Panc1 (cell line): ENCODE results near the gene CDK11B.
"Not testable (repeated sequence)": the region's sequence is repeated elsewhere in the genome, so short reads cannot be mapped to it uniquely, and the experiment has no call there.

Experiments used
- CTCF ChIP-seq: fragments of 450-650 bp; IDR thresholded peaks from 2 replicates; pipeline ENCODE4 v1.5.1; 2017; ENCODE audit warnings: mild to moderate bottlenecking
- POLR2AphosphoS5 ChIP-seq: IDR thresholded peaks from 2 replicates; pipeline ENCODE4 v1.6.1; 2012; ENCODE audit warnings: mild to moderate bottlenecking, low read depth, low read length, moderate library complexity
- SIN3A ChIP-seq: IDR thresholded peaks from 2 replicates; pipeline ENCODE4 v1.6.1; 2012; ENCODE audit warnings: low read depth, mild to moderate bottlenecking, low read length, moderate library complexity, borderline replicate concordance; ENCODE audit not compliant: insufficient read depth
- TCF7L2 ChIP-seq: IDR thresholded peaks from 2 replicates; pipeline ENCODE4 v1.6.1; 2011; ENCODE audit warnings: mild to moderate bottlenecking, low read depth, low read length, inconsistent platforms
- TF ChIP-seq, protein P1 (sequence below), 2 experiments: IDR thresholded peaks; 2 replicates each; pipeline ENCODE4 v1.6.1; 2011 to 2012; ENCODE audit warnings: low read depth in 2 of 2, control low read depth in 1 of 2, low read length in 1 of 2, mild to moderate bottlenecking in 1 of 2, moderate library complexity in 1 of 2; ENCODE audit not compliant: insufficient read depth in 1 of 2

DNA sequence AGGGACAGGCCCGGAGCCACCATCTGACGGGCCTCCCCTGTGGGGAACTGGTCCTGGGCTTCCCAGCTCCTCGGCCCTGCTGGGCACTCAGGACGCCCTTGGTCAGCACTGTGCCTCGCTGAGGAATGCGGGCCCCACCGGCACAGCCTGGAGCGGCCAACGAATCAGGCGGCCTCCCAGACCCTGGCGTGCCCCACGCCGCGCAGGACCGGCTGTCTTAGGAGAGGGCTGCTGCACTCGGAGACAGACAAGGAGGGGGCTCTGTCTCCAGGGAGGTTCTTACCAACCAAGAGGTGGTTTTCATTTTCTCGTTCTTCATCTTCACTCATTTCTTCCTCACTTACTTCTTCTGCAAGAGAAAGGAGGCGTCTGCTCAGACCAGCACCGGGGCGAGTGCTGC lies 49.1 kb upstream of the CDK11B start:
- TF ChIP-seq, protein P1, sequence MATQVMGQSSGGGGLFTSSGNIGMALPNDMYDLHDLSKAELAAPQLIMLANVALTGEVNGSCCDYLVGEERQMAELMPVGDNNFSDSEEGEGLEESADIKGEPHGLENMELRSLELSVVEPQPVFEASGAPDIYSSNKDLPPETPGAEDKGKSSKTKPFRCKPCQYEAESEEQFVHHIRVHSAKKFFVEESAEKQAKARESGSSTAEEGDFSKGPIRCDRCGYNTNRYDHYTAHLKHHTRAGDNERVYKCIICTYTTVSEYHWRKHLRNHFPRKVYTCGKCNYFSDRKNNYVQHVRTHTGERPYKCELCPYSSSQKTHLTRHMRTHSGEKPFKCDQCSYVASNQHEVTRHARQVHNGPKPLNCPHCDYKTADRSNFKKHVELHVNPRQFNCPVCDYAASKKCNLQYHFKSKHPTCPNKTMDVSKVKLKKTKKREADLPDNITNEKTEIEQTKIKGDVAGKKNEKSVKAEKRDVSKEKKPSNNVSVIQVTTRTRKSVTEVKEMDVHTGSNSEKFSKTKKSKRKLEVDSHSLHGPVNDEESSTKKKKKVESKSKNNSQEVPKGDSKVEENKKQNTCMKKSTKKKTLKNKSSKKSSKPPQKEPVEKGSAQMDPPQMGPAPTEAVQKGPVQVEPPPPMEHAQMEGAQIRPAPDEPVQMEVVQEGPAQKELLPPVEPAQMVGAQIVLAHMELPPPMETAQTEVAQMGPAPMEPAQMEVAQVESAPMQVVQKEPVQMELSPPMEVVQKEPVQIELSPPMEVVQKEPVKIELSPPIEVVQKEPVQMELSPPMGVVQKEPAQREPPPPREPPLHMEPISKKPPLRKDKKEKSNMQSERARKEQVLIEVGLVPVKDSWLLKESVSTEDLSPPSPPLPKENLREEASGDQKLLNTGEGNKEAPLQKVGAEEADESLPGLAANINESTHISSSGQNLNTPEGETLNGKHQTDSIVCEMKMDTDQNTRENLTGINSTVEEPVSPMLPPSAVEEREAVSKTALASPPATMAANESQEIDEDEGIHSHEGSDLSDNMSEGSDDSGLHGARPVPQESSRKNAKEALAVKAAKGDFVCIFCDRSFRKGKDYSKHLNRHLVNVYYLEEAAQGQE (IDR thresholded peaks at IDR 0.05; ENCODE audit: insufficient read depth in 1 of 2, low read depth in 2 of 2, low read length in 1 of 2): not testable (repeated sequence)
- TF ChIP-seq SIN3A, CTCF, POLR2AphosphoS5, TCF7L2: not testable (repeated sequence)
